HCT116 (cell line): ENCODE data around the gene ZC3H13. TPM values are rescaled to one million over a fixed set of nuclear protein-coding genes. Genes with fewer than 3 reads are reported as not detected.

Experiments used
- ATAC-seq: fragments of 200-7000 bp; cut with Tn5 transposase; 2 replicates; pipeline ENCODE4 v1.9.1; 2020; ENCODE audit warnings: mild to moderate bottlenecking, moderate library complexity
- BruUV-seq: library from RNA; stranded (reverse); fragments of 400-500 nt; replicated peaks from 2 replicates; lab custom pipeline; 2021; lab: Mats Ljungman, UMichigan
- CTCF ChIA-PET: fragments of 300-600 bp; sonication (Branson Sonifier 250); formaldehyde crosslinking; loops from one replicate; lab custom pipeline; 2021; ENCODE audit warnings: antibody characterized with exemption; lab: Charles Lee
- POLR2A ChIA-PET: fragments of 300-600, 350-600 bp; sonication (Branson Sonifier 250); formaldehyde crosslinking; loops from one replicate; lab custom pipeline; 2021; ENCODE audit warnings: antibody characterized with exemption; lab: Charles Lee
- RAD21 ChIA-PET, 2 experiments: fragments of 300-600 bp; sonication (Branson Sonifier 250); formaldehyde crosslinking; loops; one replicate each; lab custom pipeline; 2023; ENCODE audit warnings: low total read pairs in 2 of 2; ENCODE audit not compliant: uncharacterized antibody in 2 of 2, unreplicated experiment in 2 of 2, low non-redundant PET in 1 of 2; lab: Charles Lee
- DNase-seq: peaks from one replicate; pipeline ENCODE4 v3.0.0-alpha.2; 2010; ENCODE audit warnings: low read depth, low spot score
- H2AFZ ChIP-seq: fragments of 200-600 bp; shearing (Covaris generic), sonication (generic); 2 replicates; pipeline ENCODE4 v1.6.1; 2017; ENCODE audit warnings: low read depth, mixed run types, mixed read lengths, antibody characterized with exemption, low read length; ENCODE audit not compliant: poor library complexity, severe bottlenecking
- H3K27ac ChIP-seq: 2 replicates; pipeline ENCODE4 v1.5.1; 2012; ENCODE audit warnings: low read depth, low read length
- H3K27me3 ChIP-seq: fragments of 200-600 bp; sonication (generic); 2 replicates; pipeline ENCODE4 v1.6.1; 2016; ENCODE audit warnings: mixed run types, low read length, mixed read lengths; ENCODE audit not compliant: insufficient read depth
- H3K36me3 ChIP-seq, 2 experiments: fragments of 200-500 bp in 1 of 2; fragments of 200-600 bp in 1 of 2; sonication (Bioruptor generic) in 1 of 2; sonication (generic) in 1 of 2; 2 replicates each; pipeline versions ENCODE4 v1.5.1 to v1.6.1; 2014 to 2016; ENCODE audit warnings: low read length in 2 of 2, inconsistent platforms in 1 of 2, mixed read lengths in 1 of 2, mixed run types in 1 of 2; ENCODE audit not compliant: insufficient read depth in 2 of 2, control insufficient read depth in 1 of 2
- H3K4me1 ChIP-seq, 2 experiments: fragments of 200-600 bp in 1 of 2; sonication (generic) in 1 of 2; 2 replicates each; pipeline versions ENCODE4 v1.5.1 to v1.6.1; 2012 to 2017; ENCODE audit warnings: low read length in 2 of 2, inconsistent platforms in 1 of 2, mild to moderate bottlenecking in 1 of 2, mixed read lengths in 1 of 2, mixed run types in 1 of 2, moderate library complexity in 1 of 2; ENCODE audit not compliant: insufficient read depth in 2 of 2, control insufficient read depth in 1 of 2
- H3K4me2 ChIP-seq: fragments of 200-600 bp; sonication (generic); 2 replicates; pipeline ENCODE4 v1.6.1; 2017; ENCODE audit warnings: mixed run types, low read length, mixed read lengths
- H3K4me3 ChIP-seq, 2 experiments: fragments of 200-600 bp in 1 of 2; sonication (generic) in 1 of 2; replicated peaks in 1 of 2; 2 replicates each; pipeline ENCODE4 v1.5.1; 2011 to 2016; ENCODE audit warnings: low read length in 2 of 2, control low read depth in 1 of 2, low read depth in 1 of 2, mild to moderate bottlenecking in 1 of 2, mixed read lengths in 1 of 2, mixed run types in 1 of 2
- H3K79me2 ChIP-seq: fragments of 200-600 bp; sonication (generic); 2 replicates; pipeline ENCODE4 v1.6.1; 2017; ENCODE audit warnings: mild to moderate bottlenecking, mixed run types, low read length, moderate library complexity, mixed read lengths; ENCODE audit not compliant: insufficient read depth
- H3K9ac ChIP-seq: fragments of 200-600 bp; sonication (generic); 2 replicates; pipeline ENCODE4 v1.6.1; 2016; ENCODE audit warnings: low read length, mixed read lengths
- H3K9me2 ChIP-seq: fragments of 200-600 bp; sonication (generic), shearing (Covaris generic); 2 replicates; pipeline ENCODE4 v1.6.1; 2017; ENCODE audit warnings: mixed run types, mild to moderate bottlenecking, moderate library complexity; ENCODE audit not compliant: insufficient read depth
- H3K9me3 ChIP-seq, 2 experiments: fragments of 200-500 bp in 1 of 2; fragments of 200-600 bp in 1 of 2; sonication (Bioruptor generic) in 1 of 2; sonication (generic) in 1 of 2; 2 replicates each; pipeline ENCODE4 v1.6.1; 2014 to 2017; ENCODE audit warnings: low read length in 2 of 2, mixed read lengths in 2 of 2, inconsistent platforms in 1 of 2, low read depth in 1 of 2, mild to moderate bottlenecking in 1 of 2, mixed run types in 1 of 2, moderate library complexity in 1 of 2; ENCODE audit not compliant: control insufficient read depth in 1 of 2, insufficient read depth in 1 of 2
- H4K20me1 ChIP-seq: fragments of 200-600 bp; sonication (generic), shearing (Covaris generic); 2 replicates; pipeline ENCODE4 v1.6.1; 2017; ENCODE audit warnings: mixed run types, mild to moderate bottlenecking, moderate library complexity; ENCODE audit not compliant: insufficient read depth
- CBX3 ChIP-seq: IDR thresholded peaks from 2 replicates; pipeline ENCODE4 v1.6.1; 2012; ENCODE audit warnings: low read depth
- JUND ChIP-seq: IDR thresholded peaks from 2 replicates; pipeline ENCODE4 v1.6.1; 2012
- POLR2AphosphoS5 ChIP-seq: IDR thresholded peaks from 2 replicates; pipeline ENCODE4 v1.6.1; 2011; ENCODE audit warnings: mild to moderate bottlenecking, low read depth, low read length, moderate library complexity
- ZFX ChIP-seq: fragments of 450-650 bp; IDR thresholded peaks from 2 replicates; pipeline ENCODE4 v1.6.1; 2017
- intact Hi-C: fragments of 100-400 bp; cut with micrococcal nuclease; formaldehyde crosslinking; loops from 2 replicates; pipeline ENCODE4 v1.10.0; 2022
- total RNA-seq: library from RNA; stranded (reverse); gene quantifications from one replicate; pipeline ENCODE4 v1.2.1, GENCODE V29; 2021; ENCODE audit not compliant: unreplicated experiment

The ZC3H13 gene
- total RNA-seq, 1 experiment from 2014 or later: 37.9 TPM

DNA sequence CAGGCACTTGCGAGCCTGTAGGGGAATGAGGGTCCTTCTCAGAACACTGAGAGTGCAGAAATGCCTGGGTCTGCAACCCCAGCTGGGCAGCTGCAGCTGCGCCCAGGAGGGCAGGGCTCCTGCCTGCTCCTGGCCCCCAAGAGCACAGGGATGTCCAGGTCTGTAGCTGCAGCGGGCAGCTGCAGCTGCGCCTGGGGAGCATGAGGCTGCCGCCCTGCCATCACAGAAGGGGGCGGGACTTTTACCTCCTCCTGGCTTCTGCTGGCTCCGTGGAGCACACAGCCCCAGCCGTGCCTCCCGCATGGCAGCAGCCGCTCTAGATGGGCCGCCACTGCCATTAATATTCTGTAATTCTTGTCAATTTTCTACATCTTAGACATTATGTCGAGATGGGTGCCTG, 34.4 kb upstream of the ZC3H13 start:
- BruUV-seq: no TSS peak
- Histone ChIP-seq H3K36me3 (no peaks in the 10 kb centered on the region), H3K79me2 (no peaks in the 10 kb centered on the region), H3K4me2 (no peak overlapping the region), H3K9me3 (no peaks in the 10 kb centered on the region), H4K20me1 (no peaks in the 10 kb centered on the region), H3K9me2 (no peaks in the 10 kb centered on the region), H2AFZ (no peak overlapping the region), H3K27me3 (no peaks in the 10 kb centered on the region), H3K4me3 (no peak overlapping the region), H3K4me1 (no peaks in the 10 kb centered on the region), H3K9ac (no peak overlapping the region), H3K27ac (no peak overlapping the region)
- ATAC-seq: no peak
- TF ChIP-seq POLR2AphosphoS5 (no peak), ZFX (no peak)
- intact Hi-C loops: no loop called here
- no peak for DNase-seq
- ChIA-PET POLR2A (no interaction called here), RAD21 (no interaction called here), CTCF (no interaction called here)

- POLR2A ChIA-PET: no interaction called here
- CTCF ChIA-PET: no interaction called here
These were observed 33.9 kb upstream of the ZC3H13 start for GRCh38 chr13:46086421-46086922.

DNA sequence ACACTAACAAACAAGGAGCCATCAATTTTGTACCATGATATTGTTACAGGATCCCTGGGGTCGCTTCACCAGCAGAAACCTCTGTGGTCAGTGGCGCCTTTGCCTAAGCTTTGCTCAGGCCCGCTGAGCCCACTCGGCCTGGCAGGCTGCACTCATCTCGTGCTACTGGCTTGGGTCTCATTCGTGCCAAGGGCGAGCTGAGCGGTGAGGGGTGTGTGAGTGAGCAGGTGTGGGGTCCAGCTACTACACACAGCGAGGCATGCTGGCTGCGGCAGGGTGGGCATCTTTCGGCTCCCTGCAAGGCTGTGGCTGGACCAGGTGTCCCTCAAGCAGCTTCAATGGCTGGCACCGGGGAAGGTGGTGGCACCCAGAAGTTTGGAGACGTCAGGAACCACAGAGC, 33.2 kb upstream of the ZC3H13 start:
- no peak for DNase-seq
- Histone ChIP-seq H3K9me2 (no peaks in the 10 kb centered on the region), H3K9ac (no peak overlapping the region), H3K4me3 (no peak overlapping the region), H3K27me3 (no peaks in the 10 kb centered on the region), H3K4me1 (no peaks in the 10 kb centered on the region), H3K79me2 (no peaks in the 10 kb centered on the region), H3K4me2 (no peak overlapping the region), H3K27ac (no peak overlapping the region), H2AFZ (no peak overlapping the region), H3K36me3 (no peaks in the 10 kb centered on the region), H4K20me1 (no peaks in the 10 kb centered on the region), H3K9me3 (no peaks in the 10 kb centered on the region)
- POLR2A ChIA-PET: no interaction called here
- no peak for ATAC-seq
- no peak for TF ChIP-seq JUND
- RAD21 ChIA-PET: no interaction called here
- CTCF ChIA-PET: no interaction called here
- intact Hi-C loops: no loop called here
- BruUV-seq: no TSS peak

More at GRCh38 chr13:46086421-46086922, 33.9 kb upstream of the ZC3H13 start:
- Histone ChIP-seq H3K36me3 (no peaks in the 10 kb centered on the region), H3K9ac (no peak overlapping the region), H3K4me3 (no peak overlapping the region), H4K20me1 (no peaks in the 10 kb centered on the region), H3K27ac (no peak overlapping the region), H3K79me2 (no peaks in the 10 kb centered on the region), H3K4me2 (no peak overlapping the region), H3K9me2 (no peaks in the 10 kb centered on the region), H2AFZ (no peak overlapping the region), H3K27me3 (no peaks in the 10 kb centered on the region), H3K4me1 (no peaks in the 10 kb centered on the region), H3K9me3 (no peaks in the 10 kb centered on the region)
- intact Hi-C loops: no loop called here
- no peak for DNase-seq
- no peak for ATAC-seq
- TF ChIP-seq ZFX (no peak), CBX3 (no peak)
- RAD21 ChIA-PET: no interaction called here
- no TSS peak for BruUV-seq
